Right lobe of liver (tissue), 6 donors: ENCODE measurements around the gene UQCC5. TPM values are rescaled to one million over a fixed set of nuclear protein-coding genes. Genes with fewer than 3 reads are reported as not detected.

ENCODE experiments used
- ATAC-seq, 4 donors: fragments of 200-7000 bp; cut with Tn5 transposase; one replicate each; pipeline ENCODE4 v1.9.1; 2020; ENCODE audit warnings: mild to moderate bottlenecking in 4 of 4, moderate library complexity in 4 of 4
- DNase-seq, 3 donors: peaks; one replicate each; pipeline ENCODE4 v3.0.0-alpha.2; 2020
- H3K27ac ChIP-seq, 3 donors: fragments of 200-600 bp; one replicate each; pipeline ENCODE4 v1.8.0; 2022
- H3K27me3 ChIP-seq, 2 donors: fragments of 200-600 bp; one replicate each; pipeline ENCODE4 v1.8.0; 2022
- H3K36me3 ChIP-seq, 4 donors: fragments of 200-600 bp; sonication (generic) in 1 of 4; one replicate each; pipeline versions ENCODE4 v1.5.1 to v1.8.0; 2017 to 2022; ENCODE audit warnings: control low read depth in 1 of 4
- H3K4me1 ChIP-seq, 4 donors: fragments of 200-600 bp; sonication (generic) in 1 of 4; one replicate each; pipeline versions ENCODE4 v1.5.1 to v1.8.0; 2017 to 2022; ENCODE audit warnings: control low read depth in 1 of 4
- H3K4me3 ChIP-seq, 3 donors: fragments of 200-600 bp; one replicate each; pipeline ENCODE4 v1.8.0; 2022
- H3K9me3 ChIP-seq, 4 donors: fragments of 200-600 bp; sonication (generic) in 1 of 4; one replicate each; pipeline versions ENCODE4 v1.5.1 to v1.8.0; 2017 to 2022; ENCODE audit warnings: control low read depth in 1 of 4
- CTCF ChIP-seq, 4 donors: fragments of 200-600 bp in 3 of 4; fragments of 450-650 bp in 1 of 4; IDR thresholded peaks; one replicate each; pipeline versions ENCODE4 v1.5.1 to v1.8.0; 2016 to 2022; ENCODE audit warnings: antibody characterized with exemption in 4 of 4, mild to moderate bottlenecking in 2 of 4
- POLR2A ChIP-seq: fragments of 450-650 bp; IDR thresholded peaks from one replicate; pipeline ENCODE4 v1.6.1; 2017; ENCODE audit warnings: antibody characterized with exemption, mild to moderate bottlenecking
- WGBS: methylation state at CpG from one replicate; pipeline ENCODE4 v1.1.6; 2018; ENCODE audit warnings: low coverage, low lambda C conversion rate; ENCODE audit not compliant: insufficient coverage; ENCODE audit errors: missing lambda C conversion rate; 5-methylcytosine and 5-hydroxymethylcytosine counted together
- intact Hi-C, 2 donors: fragments of 100-400 bp; cut with DNase I; formaldehyde crosslinking; loops; one replicate each; pipeline versions ENCODE4 v1.11.2 to v1.14.1; 2022
- total RNA-seq, 6 experiments: library from RNA; depleted of rRNA in 2 of 6; stranded (reverse); fragments of >200 nt in 2 of 6; fragmentation: NEBNext Ultra II Directional in 3 of 6; extraction: Animal tissue kit (Norgen Biotek cat#: 25700) in 3 of 6; gene quantifications; one replicate each; pipeline versions ENCODE4 v1.1.0 to v1.2.4, GENCODE V29; 2016 to 2023
- donor health status: DM: no; HTN: yes; CAD: no.
- donor health status: DM: no; HTN: no; CAD: no.
- donor health status: DM: no; HTN: no; CAD: no.
- donor health status: DM: no; HTN: yes; CAD: no.
- donor health status: DM: no; HTN: yes; CAD: no.

The UQCC5 gene
- total RNA-seq, 6 experiments from 2014 or later, result 0.81 to 8.3 (median 4.3) TPM

- no peaks in the 10 kb centered on the region for H3K27me3 ChIP-seq
- no peak for DNase-seq
- no peak overlapping the region for H3K27ac ChIP-seq
- ATAC-seq, result no peak
- no peaks in the 10 kb centered on the region for H3K9me3 ChIP-seq
- H3K36me3 ChIP-seq, result peaks cover 0 to 5% (median 0%) of the 10 kb centered on the region in 4 donors
- no CpG with 5 or more reads among the region's 11 CpGs for WGBS
- H3K4me1 ChIP-seq, result no peaks in the 10 kb centered on the region
- no peak overlapping the region for H3K4me3 ChIP-seq
- intact Hi-C loops, result no loop called here
- TF ChIP-seq CTCF (IDR thresholded peaks at IDR 0.05) (no peak), POLR2A (no peak)
Measured at GRCh38 chr3:52502808-52503350, 33.5 kb upstream of the UQCC5 start.

- Histone ChIP-seq H3K4me1 (no peaks in the 10 kb centered on the region), H3K27me3 (no peaks in the 10 kb centered on the region), H3K9me3 (no peaks in the 10 kb centered on the region), H3K27ac (no peak overlapping the region), H3K36me3 (peaks cover 0 to 5% (median 0%) of the 10 kb centered on the region in 4 donors), H3K4me3 (no peak overlapping the region)
- DNase-seq (no peak), ATAC-seq (no peak)
- 100% methylated on average over 1 of the region's 23 CpGs for WGBS
- intact Hi-C loops, result no loop called here
- TF ChIP-seq CTCF (IDR thresholded peaks at IDR 0.05) (no peak), POLR2A (no peak)
Measured at GRCh38 chr3:52503788-52504424, 32.5 kb upstream of the UQCC5 start.

- 81% methylated on average over 6 of the region's 10 CpGs for WGBS
- H3K9me3 ChIP-seq, result no peaks in the 10 kb centered on the region
- no peak overlapping the region for H3K27ac ChIP-seq
- H3K27me3 ChIP-seq, result no peaks in the 10 kb centered on the region
- peaks cover 0 to 5% (median 0%) of the 10 kb centered on the region in 4 donors for H3K36me3 ChIP-seq
- intact Hi-C loops, result no loop called here
- no peak for TF ChIP-seq POLR2A
- TF ChIP-seq CTCF (IDR thresholded peaks at IDR 0.05), result no peak
- ATAC-seq (no peak), DNase-seq (no peak)
- H3K4me1 ChIP-seq, result no peaks in the 10 kb centered on the region
- no peak overlapping the region for H3K4me3 ChIP-seq
Measured at GRCh38 chr3:52504977-52505376, 31.4 kb upstream of the UQCC5 start.

GRCh38 chr3:52506266-52506966 lies 30.0 kb upstream of the UQCC5 start:
- Histone ChIP-seq H3K4me1 (no peaks in the 10 kb centered on the region), H3K27ac (no peak overlapping the region), H3K4me3 (no peak overlapping the region), H3K36me3 (peaks cover 0 to 5% (median 0%) of the 10 kb centered on the region in 4 donors), H3K9me3 (no peaks in the 10 kb centered on the region), H3K27me3 (no peaks in the 10 kb centered on the region)
- WGBS, result no CpG with 5 or more reads among the region's 27 CpGs
- TF ChIP-seq POLR2A (no peak), CTCF (IDR thresholded peaks at IDR 0.05) (no peak)
- no peak for DNase-seq
- intact Hi-C loops, result no loop called here
- ATAC-seq, result no peak
